NB4 (cell line): ENCODE results near the gene OOSP2.

Experiments
- CTCF ChIP-seq: IDR thresholded peaks from one replicate; pipeline ENCODE4 v1.5.1; 2012; ENCODE audit warnings: low read depth, low read length
- MAX ChIP-seq: IDR thresholded peaks from 2 replicates; pipeline ENCODE4 v1.6.1; 2011; ENCODE audit warnings: low read depth, low read length
- MYC ChIP-seq: IDR thresholded peaks from 2 replicates; pipeline ENCODE4 v1.6.1; 2011; ENCODE audit warnings: low read depth, low read length
- POLR2A ChIP-seq: IDR thresholded peaks from 2 replicates; pipeline ENCODE4 v1.6.1; 2011; ENCODE audit warnings: mild to moderate bottlenecking; ENCODE audit not compliant: insufficient read length; ENCODE audit errors: extremely low read depth

- TF ChIP-seq POLR2A: no peak
- no peak for TF ChIP-seq CTCF
- no peak for TF ChIP-seq MYC
- no peak for TF ChIP-seq MAX
These were observed 49.8 kb upstream of the OOSP2 start for GRCh38 chr11:59990421-59990820.
